GM18508 (cell line): Measurements from ENCODE around the gene SLC6A1.

ENCODE experiments used
- ATAC-seq: cut with Tn5 transposase; IDR thresholded peaks from one replicate; pipeline ENCODE4 v1.9.1; 2021; ENCODE audit warnings: moderate number of reproducible peaks; ENCODE audit not compliant: insufficient read depth, unreplicated experiment

Gene SLC6A1

DNA sequence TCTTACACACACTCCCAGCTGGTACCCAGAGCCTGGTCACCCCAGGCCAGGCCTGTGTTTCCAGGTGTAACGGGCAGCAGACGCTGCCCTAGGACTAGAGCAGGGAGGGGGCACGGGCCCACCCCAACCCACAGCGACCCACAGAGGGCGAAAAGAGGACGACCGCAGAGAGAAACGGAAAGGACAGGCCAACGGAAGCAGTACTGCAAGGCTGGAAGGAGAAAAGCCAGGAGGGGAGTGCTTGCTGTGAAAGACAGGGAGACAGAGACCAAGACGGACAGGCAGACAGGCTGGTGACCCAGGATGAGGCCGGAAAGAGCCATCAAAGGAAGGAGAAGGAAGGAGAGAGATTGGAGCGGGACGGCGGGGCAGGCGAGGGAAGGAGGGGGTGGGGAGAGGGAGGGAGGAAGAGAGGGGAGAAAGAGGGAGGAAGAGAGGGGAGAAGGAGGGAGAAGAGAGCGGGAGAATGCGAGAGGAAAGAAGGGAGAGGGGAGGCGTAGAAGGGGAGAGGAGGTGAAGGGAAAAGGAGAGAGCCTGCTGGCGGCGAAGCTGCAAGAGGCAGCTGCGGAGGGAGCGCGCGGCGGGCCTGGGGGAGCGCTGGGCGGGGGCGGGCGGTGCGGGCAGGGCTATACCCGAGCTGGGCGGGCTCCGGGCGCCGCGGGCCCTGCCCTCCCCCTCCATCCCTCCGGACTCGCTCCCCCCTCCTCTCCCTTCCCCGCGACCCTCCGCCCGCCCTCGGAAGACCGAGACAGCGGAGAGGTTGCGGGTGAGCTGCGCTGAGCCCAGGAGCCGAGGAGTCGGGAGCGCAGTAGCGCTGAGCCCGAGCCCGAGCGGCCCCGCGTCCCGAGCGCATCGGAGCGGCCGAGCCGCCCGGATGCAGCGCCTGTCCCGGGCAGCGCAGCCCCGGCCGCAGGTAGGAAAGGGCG is at the start of gene SLC6A1:
SLC6A1 (plus strand) TSS at position 732 of the 926 bp plus-strand sequence. CDS start 24,464 bp downstream, outside the sequence.
- no peak for ATAC-seq

DNA sequence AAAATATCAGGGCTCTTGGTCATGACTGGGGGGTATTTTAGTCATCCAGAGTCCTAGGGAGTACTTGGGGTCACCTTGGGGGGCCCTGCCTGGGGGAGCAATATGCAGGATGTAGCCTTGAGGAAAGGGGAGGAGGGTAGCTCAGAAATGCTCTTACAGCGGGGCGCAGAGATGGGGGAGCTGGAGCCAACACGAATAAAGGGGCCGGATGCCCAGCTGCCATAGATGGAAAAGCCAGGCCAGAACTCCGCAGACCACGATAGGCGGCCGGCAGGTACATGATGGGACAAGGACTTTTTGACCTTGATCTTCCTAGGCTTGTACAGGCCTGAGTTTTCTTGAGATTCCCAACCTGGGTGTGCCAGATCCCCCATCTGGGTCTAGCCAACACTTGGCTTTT is 47.7 kb upstream of the SLC6A1 start:
- ATAC-seq, result no peak

DNA sequence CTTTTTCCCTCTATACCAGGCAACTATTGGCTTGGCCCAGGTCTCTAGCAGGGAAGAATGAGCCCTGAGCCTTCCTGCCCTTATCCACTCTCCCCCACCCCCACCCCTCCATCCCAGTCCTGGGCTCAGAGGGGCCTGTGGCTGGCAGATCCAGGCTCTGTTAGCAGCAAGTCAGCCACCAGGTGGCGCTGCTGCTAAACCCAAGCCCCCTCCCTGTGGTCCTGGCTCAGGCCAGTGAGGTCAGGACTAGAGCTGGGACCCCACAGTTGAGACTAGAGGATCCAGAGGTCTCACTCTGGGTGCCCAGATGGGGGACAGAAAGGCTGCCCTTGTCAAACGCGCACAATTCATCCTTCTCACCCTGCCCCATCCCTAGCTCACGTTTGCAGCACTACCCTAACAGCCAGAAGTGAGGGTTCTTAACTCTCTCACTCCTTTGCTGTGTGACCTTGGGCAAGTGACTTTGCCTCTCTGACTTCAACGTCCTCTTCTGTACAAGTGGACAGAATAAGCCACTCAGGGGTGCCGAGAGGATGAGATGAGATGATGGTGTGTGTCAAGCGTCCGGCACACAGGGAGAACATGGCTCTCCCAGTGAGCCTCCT is 46.8 kb upstream of the SLC6A1 start:
- ATAC-seq, result no peak

DNA sequence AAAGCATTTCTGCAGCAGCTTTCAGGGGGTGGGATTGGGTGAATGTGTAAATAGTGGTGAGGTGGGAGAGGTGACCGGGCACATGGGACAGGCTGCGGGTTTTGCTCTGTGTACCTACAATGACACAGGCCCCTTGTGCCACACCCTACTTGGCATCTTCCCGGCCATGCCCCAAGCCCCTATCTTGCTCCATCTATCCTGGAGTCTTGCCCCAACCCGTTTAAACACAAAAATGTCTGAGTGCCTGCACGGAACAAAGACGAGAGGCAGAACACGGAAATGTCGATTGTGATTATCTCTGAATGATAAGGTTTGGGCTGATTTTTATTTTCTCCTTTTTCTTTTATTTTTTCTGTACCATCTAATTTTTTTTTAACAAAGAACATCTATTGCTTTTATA is 46.0 kb upstream of the SLC6A1 start:
- no peak for ATAC-seq

DNA sequence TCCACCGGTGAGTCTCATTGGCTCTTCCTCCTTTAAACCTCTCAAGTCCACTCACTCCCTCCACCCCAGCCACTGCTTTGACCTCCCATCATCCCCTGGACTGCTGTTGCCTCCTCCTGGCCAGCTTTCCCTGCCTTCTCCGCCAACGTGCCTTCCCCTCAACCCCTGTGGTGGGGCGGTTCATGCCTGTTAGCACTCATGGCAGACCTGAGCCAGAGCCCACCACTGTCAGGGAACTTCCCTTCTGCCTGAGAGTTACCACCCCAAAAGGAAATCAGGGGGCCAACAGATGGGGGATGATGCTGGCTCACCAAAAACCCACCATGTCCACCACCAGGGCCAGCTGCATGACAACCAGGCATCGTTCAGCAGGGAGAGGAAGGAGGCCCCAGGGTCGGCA is 44.2 kb upstream of the SLC6A1 start:
- no peak for ATAC-seq

DNA sequence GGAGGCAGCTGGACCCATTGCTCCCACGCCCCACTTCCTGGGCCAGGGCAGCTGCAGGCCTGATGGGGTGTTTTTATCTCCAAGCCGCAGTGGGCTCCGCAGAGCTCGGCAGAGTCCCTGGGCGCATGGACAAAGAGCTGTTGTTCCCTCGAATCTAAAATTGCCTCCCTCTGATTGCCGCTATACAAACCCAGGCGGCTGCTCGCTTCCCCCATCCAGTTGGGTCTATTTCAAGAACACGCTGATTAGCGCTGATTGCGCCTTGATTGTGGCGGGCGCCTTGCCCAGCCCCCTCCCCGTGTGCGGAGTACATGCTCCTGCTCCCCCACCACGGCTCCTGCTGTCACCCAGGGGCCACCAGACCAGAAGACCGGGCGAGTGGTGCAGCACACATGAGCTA is 43.4 kb upstream of the SLC6A1 start:
- ATAC-seq, result no peak

DNA sequence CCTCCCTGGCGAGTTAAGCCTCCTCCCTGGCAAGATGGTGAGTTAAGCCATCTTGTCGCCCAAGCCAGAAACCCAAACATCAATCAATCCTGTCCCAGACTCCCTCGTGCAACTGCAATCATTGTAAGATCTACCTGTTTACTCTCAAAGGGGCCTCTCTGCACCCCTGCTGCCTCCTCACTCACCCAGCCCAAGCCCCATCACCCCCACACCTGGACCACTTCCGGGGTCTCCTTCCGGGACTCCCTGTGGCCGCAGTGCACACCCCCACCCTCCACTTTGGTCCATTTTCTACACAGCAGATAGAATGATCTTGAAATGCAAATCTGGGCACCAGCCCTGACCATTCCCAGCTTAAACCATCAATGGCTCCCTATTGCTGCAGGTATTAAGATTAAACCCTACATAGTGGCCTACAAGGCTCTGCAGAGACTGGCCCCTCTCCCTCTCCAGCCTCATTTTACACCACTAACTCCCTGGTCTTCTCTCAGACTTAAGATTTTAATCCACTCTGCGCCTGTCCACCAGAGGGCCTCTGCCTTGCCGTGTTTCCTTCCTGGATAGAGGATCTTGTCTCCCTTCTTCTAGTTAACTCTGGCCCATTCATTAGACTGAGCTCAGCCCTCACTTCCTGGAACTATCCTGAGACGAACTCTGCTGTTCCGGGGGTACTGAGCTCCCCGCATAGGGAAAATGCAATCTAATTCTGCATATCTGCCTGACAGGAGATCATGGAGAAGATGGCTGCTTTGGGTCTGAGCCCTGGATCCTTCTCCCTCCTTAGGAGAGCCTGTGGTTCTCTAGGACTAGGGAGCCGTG is 41.9 kb upstream of the SLC6A1 start:
- no peak for ATAC-seq

DNA sequence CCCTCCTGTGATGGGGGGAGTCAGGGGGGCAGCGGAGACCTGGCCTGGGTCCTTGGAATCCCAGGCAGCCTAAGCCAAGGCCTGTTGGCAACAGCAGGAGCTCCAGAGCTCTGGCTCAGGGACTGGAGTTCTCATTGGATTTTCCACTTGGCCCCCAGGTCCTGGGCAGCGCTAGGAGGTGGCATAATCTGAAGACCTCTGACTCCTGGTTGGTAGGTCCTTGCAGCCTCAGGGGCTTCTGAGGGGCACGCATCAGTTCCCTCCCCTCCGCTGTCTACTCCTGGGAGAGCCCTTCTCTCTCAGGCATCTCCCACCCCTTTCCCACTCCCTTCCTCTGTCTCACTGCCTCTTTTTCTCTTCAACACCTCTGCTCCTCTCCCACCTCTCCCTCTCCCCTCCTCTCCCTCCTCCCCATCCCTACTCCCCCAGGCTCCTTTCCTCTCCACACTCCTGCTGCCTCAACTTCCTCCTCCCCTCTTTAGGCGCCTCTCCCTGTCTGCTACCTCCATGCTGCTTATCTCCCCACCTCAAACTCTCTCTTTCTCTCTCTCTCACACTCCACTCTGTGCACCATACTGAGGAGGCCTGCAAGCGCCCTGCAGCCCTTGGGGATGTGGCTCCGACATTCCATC is 41.1 kb upstream of the SLC6A1 start:
- no peak for ATAC-seq

DNA sequence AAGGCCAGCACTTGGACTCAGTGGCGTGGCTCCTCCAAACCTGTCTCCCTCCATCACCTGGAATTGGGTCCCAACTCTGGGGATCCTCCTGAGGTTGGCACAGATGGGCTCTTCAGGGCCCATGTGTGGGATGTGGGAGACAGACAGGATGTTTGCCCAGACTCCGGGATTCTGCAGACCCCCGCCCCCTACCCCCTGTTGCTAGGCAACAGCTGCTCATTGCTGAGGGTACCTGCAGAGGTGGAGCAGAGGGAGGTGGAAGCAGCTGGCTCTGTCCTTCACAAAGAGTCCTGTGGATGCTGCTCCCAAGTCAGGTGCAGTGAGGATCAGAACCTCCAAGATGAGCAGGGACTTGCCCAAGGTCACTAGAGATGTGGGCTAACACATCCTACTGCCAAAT is 40.0 kb upstream of the SLC6A1 start:
- no peak for ATAC-seq

DNA sequence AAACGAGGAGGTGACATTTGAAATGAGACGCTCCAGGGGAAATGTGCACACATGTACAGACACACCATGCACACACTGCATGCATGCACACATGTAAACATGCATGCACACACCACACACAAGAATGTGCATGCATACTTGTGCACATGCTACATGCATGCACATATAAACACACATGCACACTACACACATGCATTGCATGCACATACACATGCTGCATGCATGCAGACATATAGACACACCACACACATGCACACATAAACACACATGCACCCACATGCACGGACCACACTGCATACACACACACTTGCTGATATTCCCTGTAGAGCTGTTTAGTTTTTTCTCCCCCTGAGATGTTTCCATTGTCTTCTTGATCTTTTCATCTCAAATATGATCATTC is 37.8 kb upstream of the SLC6A1 start:
- ATAC-seq, result no peak

DNA sequence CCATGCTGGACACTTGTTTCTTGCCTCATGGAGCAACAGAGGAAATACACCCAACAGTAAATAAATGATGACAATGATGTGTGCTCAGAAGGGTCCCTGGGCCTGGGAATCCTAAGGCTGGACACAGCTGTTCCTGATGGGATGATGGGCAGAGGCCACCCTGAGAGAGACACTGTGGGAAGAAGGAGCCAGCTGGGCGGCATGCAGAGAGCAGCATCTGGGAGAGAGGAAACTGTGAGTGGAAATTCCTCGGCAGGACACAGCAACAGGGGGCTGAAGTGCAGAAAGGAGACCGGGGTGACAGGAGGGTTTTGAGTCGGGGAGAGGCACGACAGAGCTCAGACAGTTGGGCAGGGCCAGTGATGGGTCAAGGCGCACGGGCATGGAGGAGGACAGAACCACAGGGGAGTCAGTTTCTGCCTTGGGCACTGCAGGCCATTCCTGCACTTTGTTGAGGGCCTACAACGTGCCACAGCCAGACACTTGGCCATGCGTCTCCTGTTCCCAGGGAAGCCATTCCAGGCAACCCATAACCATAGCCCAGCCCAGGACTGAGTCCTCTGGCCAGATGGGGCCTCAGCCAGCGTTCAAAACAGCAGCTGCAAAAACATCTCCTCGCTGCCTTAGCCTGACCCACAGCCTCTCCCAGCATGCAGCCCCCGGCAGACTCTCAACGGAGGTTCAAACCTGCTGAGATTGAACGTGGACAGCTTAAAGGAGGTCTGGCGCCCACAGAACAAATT is 36.7 kb upstream of the SLC6A1 start:
- ATAC-seq, result no peak

DNA sequence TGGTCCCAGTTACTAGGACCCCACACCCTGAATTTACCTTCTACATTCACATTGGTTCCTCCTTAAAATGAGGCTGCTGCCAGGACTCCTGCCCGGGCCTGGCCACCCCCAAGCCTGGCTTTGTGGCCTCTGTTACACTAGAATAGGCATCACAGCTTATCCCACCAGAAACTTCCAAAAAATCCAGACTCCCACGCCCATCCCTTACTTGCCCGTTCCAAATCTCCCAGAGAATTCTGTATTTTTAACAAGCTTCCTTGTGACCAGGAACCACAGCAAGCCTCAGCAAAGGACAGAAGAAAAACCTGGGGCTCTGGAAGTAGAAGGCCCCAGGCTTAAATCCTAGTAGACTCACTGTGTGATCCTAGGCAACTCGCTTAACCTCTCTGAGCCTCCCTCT is 36.0 kb upstream of the SLC6A1 start:
- no peak for ATAC-seq

DNA sequence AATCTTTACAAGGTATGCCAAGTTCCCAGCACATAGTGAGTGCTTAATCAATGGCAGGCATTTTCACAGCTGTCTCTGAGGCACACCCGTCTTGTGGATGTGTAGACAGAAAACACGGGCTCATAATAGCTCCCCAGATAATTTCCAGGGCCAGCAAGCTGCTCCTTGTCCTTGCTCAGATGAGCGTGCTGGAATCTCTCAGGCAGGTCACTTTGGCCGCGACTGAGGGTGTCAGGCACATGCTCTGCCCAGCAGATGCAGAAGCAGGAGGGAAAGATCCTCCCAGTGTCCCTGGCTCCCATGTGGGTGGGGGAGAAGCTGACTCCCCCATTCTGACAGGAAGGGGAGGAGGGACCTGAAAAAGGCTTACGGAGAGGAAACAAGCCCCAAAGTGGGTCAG is 35.6 kb upstream of the SLC6A1 start:
- ATAC-seq, result no peak

DNA sequence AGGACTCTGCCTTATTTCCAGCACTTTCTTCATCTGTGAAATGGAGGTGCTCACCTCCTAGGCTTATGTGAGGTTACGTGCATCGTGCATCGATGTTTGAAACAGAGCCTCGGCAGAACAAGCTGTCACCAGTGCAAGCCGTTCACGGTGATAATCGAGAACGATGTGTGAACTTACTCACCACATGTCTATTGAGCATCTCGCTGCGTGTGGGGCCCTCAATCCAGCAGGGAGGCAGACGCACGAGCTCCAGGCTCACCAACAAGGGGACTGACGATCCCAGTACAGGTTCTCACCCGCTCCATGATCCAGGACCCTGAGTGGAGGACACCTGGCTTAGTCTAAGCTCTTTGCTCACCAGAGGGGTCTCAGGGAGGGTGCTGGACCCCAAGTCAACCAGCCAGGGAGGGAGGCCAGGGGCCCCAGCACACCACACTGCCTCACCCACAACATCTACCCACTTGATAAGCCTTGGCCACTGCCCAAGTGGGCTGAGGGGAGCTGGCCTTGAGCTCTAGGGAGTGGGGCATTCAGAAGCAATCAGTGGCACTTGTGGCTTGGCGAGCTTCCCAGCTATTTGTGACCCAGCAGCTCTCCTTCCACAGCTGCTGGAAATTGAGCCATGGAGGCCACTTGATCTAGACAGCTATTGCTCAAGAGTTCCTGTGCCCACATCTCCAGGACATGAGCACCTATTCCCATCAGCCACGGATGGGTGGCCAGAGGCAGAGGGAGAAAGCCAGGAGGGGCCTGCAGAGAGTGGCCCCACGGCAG is 34.4 kb upstream of the SLC6A1 start:
- no peak for ATAC-seq

DNA sequence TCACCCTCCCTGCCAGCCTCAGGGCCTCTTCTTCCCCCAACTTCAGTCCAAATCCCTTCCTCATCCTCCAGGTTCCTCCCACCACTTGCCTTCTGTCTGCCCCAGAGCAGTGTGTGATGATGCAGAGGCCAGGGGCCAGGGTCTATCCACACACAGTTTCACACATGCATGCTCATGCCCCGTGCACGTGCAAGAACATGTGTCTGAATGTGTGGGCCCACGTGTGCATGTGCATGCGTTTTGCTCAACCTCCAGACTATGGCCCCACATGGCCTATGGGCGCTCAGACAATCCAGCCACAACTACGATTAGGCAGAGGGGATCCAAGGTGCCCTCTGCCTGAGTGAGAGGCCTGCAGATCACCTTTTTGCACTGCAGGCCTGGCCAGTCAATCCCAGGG is 32.3 kb upstream of the SLC6A1 start:
- ATAC-seq, result no peak

DNA sequence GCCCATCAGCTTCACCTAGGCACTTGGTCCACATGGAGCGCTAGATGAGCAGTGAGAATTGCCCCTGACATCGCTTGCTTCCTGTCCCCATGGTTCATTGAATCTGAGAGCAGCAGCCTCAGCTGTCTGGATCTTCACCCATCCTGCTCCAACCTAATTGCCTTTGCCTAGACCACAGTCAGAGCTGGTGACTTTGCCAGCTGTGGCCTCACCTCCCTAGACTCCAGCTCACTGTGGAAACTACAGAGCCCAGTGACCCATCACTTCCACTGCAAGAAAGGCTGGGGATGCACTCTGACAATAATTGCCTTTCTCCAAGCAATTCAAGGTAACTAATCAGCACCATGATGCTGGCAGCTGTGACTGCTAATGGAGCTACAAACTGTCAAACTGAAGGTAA is 30.6 kb upstream of the SLC6A1 start:
- ATAC-seq, result no peak

DNA sequence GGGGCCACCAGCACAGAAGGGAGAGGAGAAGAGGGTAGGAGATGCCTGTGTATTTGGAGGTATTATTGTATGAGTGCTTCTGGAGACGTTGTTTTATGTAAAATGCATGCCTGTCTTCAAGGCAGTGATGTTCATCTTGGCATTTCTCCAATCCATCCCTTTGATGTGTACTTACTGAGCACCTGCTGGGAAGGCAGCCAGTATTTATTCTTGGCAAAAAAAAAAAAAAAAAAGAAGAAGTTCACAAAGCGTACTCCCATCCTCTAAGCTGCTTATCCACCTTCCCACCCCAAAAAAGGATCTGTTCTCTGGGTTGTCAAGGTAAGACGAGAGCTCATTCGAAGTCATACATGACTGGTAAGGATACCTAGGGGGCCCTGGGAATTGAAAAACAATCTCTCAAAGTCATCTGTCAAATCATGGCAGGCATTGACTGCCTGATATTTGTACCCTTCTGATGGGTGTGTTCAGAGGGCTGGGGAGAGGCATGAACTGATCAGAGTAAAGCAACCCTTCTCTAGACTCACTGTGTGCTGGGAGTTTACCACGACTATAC is 30.0 kb upstream of the SLC6A1 start:
- no peak for ATAC-seq

DNA sequence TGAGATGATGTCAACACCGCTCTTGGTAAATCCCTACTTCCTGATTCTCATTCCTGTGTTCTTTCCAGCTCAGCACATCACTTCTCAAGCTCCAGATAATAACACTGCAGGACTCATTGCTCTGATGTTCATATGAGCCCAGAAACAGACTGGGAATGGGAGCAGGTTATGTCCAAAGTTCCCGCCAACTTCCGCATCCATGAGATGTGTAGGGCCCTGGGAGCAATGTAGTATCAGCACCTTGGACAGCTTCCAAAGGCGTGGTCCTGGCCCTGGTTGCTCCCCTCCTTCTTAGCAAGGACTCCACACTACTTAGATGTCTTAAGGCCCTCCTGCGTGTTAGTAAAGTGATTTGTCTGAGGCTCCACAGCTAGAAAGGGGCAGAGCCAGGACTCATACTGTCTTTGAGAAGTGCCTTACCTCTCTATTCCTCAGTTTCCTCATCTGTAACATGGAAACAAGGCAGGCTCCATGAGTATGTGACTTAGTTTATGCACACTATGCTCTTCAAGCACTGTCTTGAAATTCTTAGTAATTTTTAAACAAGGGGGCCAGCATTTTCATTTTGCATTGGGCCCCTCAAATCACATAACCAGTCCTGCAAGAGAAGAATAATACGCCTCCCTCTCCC is 27.9 kb upstream of the SLC6A1 start:
- ATAC-seq, result no peak
